ENCODE measurements around the gene IFNGR1.

IFNGR1 gene

DNA sequence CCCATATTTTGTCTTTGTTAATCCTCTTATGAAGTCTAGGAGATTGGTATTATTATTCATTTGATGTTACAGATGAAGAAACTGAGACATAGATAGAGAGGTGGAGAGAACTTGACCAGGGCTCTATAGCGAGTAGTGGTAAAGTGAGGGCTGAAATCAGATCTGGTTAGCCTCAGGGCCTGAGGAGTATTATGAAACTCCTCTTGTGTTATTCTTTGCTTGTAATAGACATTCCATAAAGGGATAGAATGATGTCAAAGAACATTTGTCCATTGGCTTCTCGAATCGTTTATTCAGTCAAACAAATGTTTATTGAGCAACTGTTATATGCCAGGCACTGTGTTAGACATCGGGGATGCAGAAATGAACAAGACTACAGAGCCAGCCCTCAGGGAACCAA is 45.7 kb downstream of the IFNGR1 start, which contains the start of gene IL22RA2:
Gene IL22RA2, minus strand, starts transcription at position 144 of the 400 bp plus-strand sequence. CDS start 11,895 bp downstream, outside the sequence.
- CTCF ChIA-PET = no interaction called here
- DNase-seq (ENCODE audit: extremely low spot score) = no peak
- POLR2A ChIA-PET = no interaction called here
- TF ChIP-seq FOXK2 (IDR thresholded peaks at IDR 0.05) = no peak
- no peak for TF ChIP-seq BHLHE40 (IDR thresholded peaks at IDR 0.05; ENCODE audit: borderline replicate concordance)
- no peak for TF ChIP-seq ELF4 (IDR thresholded peaks at IDR 0.05)
- TF ChIP-seq SUZ12 (IDR thresholded peaks at IDR 0.05) = no peak
- TF ChIP-seq ZNF384 (IDR thresholded peaks at IDR 0.05) = no peak
- no peak for TF ChIP-seq FOXM1 (IDR thresholded peaks at IDR 0.05; ENCODE audit: borderline replicate concordance)
- TF ChIP-seq ARNT (IDR thresholded peaks at IDR 0.05) = no peak
- TF ChIP-seq HDGF (IDR thresholded peaks at IDR 0.05; ENCODE audit: borderline replicate concordance) = no peak
- no peak for TF ChIP-seq L3MBTL2 (conservative IDR thresholded peaks at IDR 0.05)
- TF ChIP-seq CTBP1 (IDR thresholded peaks at IDR 0.05; ENCODE audit: borderline replicate concordance) = no peak
- no peak for TF ChIP-seq SP1 (IDR thresholded peaks at IDR 0.05)
- TF ChIP-seq LEF1 (IDR thresholded peaks at IDR 0.05; ENCODE audit: borderline replicate concordance) = no peak
- TF ChIP-seq NFRKB (IDR thresholded peaks at IDR 0.05) = no peak
- no peak for TF ChIP-seq TARDBP (IDR thresholded peaks at IDR 0.05)
- no peak for TF ChIP-seq PKNOX1 (IDR thresholded peaks at IDR 0.05)
- TF ChIP-seq FOXA1 (IDR thresholded peaks at IDR 0.05) = no peak

GRCh38 chr6:137172734-137173431 is 46.3 kb downstream of the IFNGR1 start:
- no peak for DNase-seq (ENCODE audit: extremely low spot score)
- POLR2A ChIA-PET = no interaction called here
- no peak for TF ChIP-seq SP1 (IDR thresholded peaks at IDR 0.05)
- TF ChIP-seq PKNOX1 (IDR thresholded peaks at IDR 0.05) = no peak
- TF ChIP-seq ZNF384 (IDR thresholded peaks at IDR 0.05) = no peak
- CTCF ChIA-PET = no interaction called here

- no peak for DNase-seq (ENCODE audit: extremely low spot score)
- POLR2A ChIA-PET = no interaction called here
- CTCF ChIA-PET = no interaction called here
- no peak for TF ChIP-seq ZNF384 (IDR thresholded peaks at IDR 0.05)
- TF ChIP-seq BHLHE40 (IDR thresholded peaks at IDR 0.05; ENCODE audit: borderline replicate concordance) = no peak
These were observed 47.1 kb downstream of the IFNGR1 start for GRCh38 chr6:137171824-137172733.

DNA sequence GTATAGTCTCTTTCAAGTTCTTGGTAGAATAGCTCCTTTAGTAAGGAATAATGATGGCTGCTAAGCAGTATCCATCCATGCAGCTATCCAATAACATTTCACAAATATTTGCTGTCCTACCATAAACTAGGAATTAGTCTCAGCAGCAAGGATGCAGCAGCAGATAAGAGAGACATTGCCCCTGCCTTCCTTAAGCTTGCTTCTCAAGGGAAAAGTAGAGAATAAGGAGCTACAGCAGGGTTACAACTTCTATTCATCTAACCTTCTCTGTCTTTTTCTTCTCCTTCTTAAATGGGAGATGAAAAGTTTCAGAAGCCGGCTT is 48.2 kb downstream of the IFNGR1 start:
- ChIA-PET CTCF (interaction anchor here (0.5 to 0.9 kb wide), 2 partner anchors 143 to 483 kb away, joined by 3 read pairs; no protein-coding TSS in a partner anchor), POLR2A (no interaction called here)

DNA sequence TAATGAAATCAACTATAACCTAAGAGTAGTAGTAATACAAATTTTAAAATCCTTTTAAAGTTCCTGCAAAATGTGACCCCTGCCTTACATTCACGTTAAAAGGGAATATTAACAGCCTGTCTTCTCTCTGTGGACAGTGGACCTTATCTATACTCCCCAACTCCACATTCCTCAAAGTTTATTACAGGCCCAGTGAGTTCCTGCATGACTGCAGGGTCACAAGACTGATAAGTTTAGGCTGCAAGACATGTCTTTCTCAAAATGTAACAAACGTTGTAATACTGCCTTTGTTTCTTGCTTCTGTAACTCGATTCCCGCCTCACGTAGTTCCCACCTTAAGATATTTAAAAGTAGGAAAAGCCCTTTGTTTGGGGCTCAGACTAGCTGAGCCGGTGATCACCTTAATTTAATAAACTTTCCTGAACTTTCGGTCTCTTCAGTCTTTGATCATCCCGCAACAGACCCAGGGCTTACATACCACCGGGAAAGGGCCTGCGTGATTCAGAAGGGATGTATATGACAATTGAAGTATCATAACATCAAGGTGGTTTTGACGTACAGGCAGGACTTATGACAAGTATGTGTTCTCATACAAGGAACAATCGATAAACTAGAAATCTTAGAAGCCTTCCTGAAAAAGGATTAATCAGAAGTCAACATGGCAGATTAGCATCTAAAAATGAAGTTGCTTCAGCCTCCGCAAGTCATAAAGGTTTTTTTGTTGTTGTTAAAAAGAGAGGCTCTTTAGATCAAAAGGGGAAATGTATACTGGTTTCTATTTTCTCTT is 48.7 kb downstream of the IFNGR1 start:
- CTCF ChIA-PET = interaction anchor here (0.9 kb wide), 1 partner anchor 144 kb away, joined by 3 read pairs; no protein-coding TSS in a partner anchor
- TF ChIP-seq CTBP1 (IDR thresholded peaks at IDR 0.05; ENCODE audit: borderline replicate concordance) (no peak), TARDBP (IDR thresholded peaks at IDR 0.05) (no peak), FOXK2 (IDR thresholded peaks at IDR 0.05) (no peak), FOXM1 (IDR thresholded peaks at IDR 0.05; ENCODE audit: borderline replicate concordance) (no peak), ZNF384 (IDR thresholded peaks at IDR 0.05) (no peak), FOXA1 (IDR thresholded peaks at IDR 0.05) (no peak), LEF1 (IDR thresholded peaks at IDR 0.05; ENCODE audit: borderline replicate concordance) (no peak), HDGF (IDR thresholded peaks at IDR 0.05; ENCODE audit: borderline replicate concordance) (no peak), PKNOX1 (IDR thresholded peaks at IDR 0.05) (no peak), ARNT (IDR thresholded peaks at IDR 0.05) (no peak), L3MBTL2 (conservative IDR thresholded peaks at IDR 0.05) (no peak), SUZ12 (IDR thresholded peaks at IDR 0.05) (no peak), BHLHE40 (IDR thresholded peaks at IDR 0.05; ENCODE audit: borderline replicate concordance) (no peak), ELF4 (IDR thresholded peaks at IDR 0.05) (no peak), SP1 (IDR thresholded peaks at IDR 0.05) (no peak), NFRKB (IDR thresholded peaks at IDR 0.05) (no peak)
- DNase-seq (ENCODE audit: extremely low spot score) = no peak
- POLR2A ChIA-PET = no interaction called here

More for the DNA sequence above, 48.2 kb downstream of the IFNGR1 start:
- TF ChIP-seq PKNOX1 (IDR thresholded peaks at IDR 0.05) = no peak
- TF ChIP-seq ELF4 (IDR thresholded peaks at IDR 0.05) = no peak
- no peak for TF ChIP-seq SUZ12 (IDR thresholded peaks at IDR 0.05)
- TF ChIP-seq FOXM1 (IDR thresholded peaks at IDR 0.05; ENCODE audit: borderline replicate concordance) = no peak
- TF ChIP-seq HDGF (IDR thresholded peaks at IDR 0.05; ENCODE audit: borderline replicate concordance) = no peak
- TF ChIP-seq ARNT (IDR thresholded peaks at IDR 0.05) = no peak
- TF ChIP-seq L3MBTL2 (conservative IDR thresholded peaks at IDR 0.05) = no peak
- TF ChIP-seq NFRKB (IDR thresholded peaks at IDR 0.05) = no peak
- TF ChIP-seq CTBP1 (IDR thresholded peaks at IDR 0.05; ENCODE audit: borderline replicate concordance) = no peak
- no peak for TF ChIP-seq ZNF384 (IDR thresholded peaks at IDR 0.05)
- TF ChIP-seq FOXA1 (IDR thresholded peaks at IDR 0.05) = no peak
- TF ChIP-seq FOXK2 (IDR thresholded peaks at IDR 0.05) = no peak
- TF ChIP-seq TARDBP (IDR thresholded peaks at IDR 0.05) = no peak
- TF ChIP-seq SP1 (IDR thresholded peaks at IDR 0.05) = no peak
- no peak for TF ChIP-seq LEF1 (IDR thresholded peaks at IDR 0.05; ENCODE audit: borderline replicate concordance)
- no peak for TF ChIP-seq BHLHE40 (IDR thresholded peaks at IDR 0.05; ENCODE audit: borderline replicate concordance)
- DNase-seq (ENCODE audit: extremely low spot score) = no peak
